ENCODE results near the gene ENOPH1.

DNA sequence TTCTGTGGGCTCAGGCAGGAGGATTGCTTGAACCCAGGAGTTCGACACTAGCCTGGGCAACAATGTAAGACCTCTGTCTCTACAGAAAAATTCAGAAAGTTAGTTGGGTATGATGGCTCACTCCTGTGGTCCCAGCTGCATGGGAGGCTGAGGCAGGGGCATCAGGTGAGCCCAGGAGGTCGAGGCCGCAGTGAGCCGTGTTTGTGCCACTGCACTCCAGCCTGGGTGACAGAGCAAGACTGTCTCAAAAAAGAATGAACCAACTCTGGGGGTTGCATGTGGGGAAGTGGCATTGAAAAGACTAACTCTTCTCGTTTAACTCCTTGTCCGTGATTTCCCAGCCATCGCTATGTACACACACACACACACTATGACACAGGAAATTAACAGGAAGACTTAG is 26.9 kb downstream of the ENOPH1 start:
- TF ChIP-seq, protein P1, sequence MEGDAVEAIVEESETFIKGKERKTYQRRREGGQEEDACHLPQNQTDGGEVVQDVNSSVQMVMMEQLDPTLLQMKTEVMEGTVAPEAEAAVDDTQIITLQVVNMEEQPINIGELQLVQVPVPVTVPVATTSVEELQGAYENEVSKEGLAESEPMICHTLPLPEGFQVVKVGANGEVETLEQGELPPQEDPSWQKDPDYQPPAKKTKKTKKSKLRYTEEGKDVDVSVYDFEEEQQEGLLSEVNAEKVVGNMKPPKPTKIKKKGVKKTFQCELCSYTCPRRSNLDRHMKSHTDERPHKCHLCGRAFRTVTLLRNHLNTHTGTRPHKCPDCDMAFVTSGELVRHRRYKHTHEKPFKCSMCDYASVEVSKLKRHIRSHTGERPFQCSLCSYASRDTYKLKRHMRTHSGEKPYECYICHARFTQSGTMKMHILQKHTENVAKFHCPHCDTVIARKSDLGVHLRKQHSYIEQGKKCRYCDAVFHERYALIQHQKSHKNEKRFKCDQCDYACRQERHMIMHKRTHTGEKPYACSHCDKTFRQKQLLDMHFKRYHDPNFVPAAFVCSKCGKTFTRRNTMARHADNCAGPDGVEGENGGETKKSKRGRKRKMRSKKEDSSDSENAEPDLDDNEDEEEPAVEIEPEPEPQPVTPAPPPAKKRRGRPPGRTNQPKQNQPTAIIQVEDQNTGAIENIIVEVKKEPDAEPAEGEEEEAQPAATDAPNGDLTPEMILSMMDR (conservative IDR thresholded peaks at IDR 0.05; ENCODE audit: low read length) = no peak
- no peak for TF ChIP-seq EZH2phosphoT487 (IDR thresholded peaks at IDR 0.05; ENCODE audit: borderline replicate concordance)

All from Loucy (cell line).